ENCODE measurements around the gene IFNL4.
A peak's percentile ranks its signal among the peaks of the same experiment; 100 is the strongest.
"Not testable (repeated sequence)": the region's sequence is repeated elsewhere in the genome, so short reads cannot be mapped to it uniquely, and the experiment has no call there.

IFNL4 gene

DNA sequence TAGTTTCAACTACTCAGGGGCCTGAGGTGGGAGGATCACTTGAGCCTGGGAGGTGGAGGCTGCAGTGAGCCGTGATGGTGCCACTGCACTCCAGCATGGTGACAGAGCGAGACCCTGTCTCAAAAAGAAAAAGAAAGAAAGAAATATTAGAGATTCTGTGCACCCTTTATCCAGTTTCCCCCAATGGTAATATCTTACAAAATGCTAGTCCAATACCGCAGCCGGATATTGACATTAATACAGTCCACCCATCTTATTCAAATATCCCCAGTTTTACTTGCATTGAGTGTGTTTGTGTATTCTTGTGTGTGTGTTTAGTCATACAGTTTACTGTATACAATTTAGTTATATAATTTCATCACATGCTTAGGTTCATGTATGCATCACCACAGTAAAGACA is 8.6 kb upstream of the IFNL4 start:
- DNase-seq (ENCODE audit: low read depth in 1 of 2, low spot score in 1 of 2): no peak

DNA sequence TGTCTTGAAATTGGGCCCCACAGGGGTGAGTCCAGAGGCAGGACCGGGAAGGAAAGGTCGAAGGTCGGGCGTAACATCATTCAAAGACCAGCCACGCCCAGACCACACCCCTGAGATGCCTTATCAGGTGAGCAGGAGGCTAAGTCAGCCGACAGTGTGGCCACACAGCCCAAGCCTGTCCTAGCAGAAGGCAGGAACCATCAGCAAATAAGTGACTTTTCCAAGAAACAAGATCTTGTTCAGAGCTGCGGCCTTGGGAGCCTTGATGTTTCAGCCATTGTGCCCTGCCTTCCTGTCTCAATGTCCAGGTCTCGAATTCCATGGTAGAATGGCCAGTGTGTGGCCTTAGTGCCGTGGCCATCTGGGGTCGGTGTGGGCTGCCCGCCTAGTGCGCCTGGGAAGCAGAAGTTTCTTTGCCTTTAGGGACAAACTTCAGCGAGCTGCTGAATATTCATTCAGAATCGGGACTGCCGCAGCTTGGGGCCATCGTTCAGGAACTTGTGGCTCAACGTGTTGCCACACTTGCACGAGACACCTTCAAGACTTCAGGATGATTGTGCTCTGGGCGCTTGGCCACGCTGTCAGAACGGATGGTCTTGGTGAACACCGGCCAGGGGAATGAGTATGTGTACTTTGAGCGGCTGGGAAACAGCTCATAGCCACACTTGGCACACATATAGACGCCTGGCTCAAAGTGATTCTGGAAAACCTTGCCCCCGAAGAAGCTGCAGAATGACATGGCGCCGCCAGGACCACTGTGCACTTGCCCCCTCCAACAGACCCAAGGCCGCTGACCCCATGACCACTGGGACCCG is 6.1 kb upstream of the IFNL4 start:
- DNase-seq (ENCODE audit: low read depth in 1 of 2, low spot score in 1 of 2): no peak

DNA sequence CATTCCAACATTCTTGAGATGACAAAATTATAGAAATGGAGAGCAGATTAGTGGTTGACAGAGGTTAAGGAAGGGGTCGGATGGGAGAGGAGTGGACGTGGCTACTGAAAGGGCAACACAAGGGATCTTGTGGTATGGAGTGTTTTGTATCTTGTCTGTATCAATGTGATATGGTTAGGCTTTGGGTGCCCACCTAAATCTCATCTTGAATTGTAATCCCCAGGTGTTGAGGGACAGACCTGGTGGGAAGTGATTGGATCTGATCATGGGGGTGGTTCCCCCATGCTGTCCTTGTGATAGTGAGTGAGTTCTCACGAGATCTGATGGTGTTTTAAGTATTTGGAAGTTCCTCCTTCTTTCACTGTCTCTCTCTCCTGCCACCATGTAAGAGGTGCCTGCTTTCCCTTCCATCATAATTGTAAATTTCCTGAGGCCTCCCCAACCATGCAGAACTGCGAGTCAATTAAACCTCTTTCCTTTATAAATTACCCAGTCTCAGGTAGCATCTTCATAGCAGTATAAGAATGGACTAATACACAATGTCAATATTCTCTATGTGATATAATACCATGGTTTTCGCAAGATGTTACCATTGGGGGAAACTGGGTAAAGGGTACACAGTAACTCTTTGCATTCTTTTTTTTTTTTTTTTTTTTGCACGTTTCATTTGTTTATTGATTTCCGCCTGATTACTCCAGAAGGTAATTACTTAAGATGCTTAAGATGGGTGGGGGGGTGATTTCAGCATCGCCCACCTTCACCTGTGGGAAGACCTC is 4.9 kb upstream of the IFNL4 start:
- no peak for DNase-seq (ENCODE audit: low read depth in 1 of 2, low spot score in 1 of 2)

DNA sequence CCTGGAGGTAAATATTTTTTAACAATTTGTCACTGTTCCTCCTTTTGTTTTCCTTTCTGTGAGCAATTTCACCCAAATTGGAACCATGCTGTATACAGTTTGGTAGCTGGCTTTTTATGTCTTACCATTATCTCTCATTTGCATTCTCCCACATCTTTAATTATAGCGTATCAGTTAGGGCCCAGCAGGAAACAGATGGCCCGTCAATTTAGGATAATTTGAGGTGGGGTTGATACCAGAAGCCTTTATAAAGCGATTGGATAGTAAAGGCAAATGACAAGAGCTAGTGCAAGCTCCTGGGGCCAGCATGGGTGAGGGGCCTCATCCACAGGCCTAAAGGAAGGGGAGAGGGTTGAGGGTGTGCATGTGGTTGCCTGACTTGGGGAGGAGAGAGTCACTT is 3.8 kb upstream of the IFNL4 start:
- DNase-seq (ENCODE audit: low read depth in 1 of 2, low spot score in 1 of 2): no peak

DNA sequence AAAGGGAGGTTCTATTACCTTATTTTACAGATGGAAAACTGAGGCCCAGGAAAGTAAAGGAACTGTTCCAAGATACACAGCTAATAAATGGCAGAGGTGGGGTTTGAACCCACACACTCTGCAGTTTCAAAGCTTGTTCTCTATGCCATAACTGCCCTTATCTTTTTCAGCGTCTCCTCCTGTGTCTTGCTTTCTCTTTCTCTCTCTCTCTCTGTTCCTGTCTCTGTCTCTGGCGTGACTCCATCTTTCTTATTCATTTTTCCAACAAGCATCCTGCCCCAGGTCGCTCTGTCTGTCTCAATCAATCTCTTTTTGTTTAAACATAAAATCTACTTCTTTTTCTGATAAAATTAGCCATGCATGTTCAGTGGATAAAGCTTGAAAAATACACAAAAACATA is 3.2 kb upstream of the IFNL4 start:
- no peak for DNase-seq (ENCODE audit: low read depth in 1 of 2, low spot score in 1 of 2)

DNA sequence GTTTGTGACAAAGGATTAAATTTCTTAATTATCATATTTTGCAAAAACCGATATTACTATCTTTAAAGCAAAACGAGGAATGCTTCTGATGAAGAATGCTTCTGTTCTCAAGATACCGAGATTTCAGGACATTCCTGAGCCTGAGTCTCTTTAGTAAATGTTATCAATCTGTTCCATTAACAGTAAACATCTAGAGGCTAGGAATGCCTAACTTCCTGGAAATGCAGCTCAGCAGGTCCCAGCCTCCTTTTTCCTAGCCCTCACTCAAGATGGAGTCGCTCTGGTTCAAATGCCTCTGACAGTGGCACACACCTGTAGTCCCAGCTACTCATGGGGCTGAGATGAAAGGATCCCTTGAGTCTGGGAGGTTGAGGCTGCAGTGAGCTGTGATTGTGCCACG is 2.4 kb upstream of the IFNL4 start:
- DNase-seq (ENCODE audit: low read depth in 1 of 2, low spot score in 1 of 2): no peak

DNA sequence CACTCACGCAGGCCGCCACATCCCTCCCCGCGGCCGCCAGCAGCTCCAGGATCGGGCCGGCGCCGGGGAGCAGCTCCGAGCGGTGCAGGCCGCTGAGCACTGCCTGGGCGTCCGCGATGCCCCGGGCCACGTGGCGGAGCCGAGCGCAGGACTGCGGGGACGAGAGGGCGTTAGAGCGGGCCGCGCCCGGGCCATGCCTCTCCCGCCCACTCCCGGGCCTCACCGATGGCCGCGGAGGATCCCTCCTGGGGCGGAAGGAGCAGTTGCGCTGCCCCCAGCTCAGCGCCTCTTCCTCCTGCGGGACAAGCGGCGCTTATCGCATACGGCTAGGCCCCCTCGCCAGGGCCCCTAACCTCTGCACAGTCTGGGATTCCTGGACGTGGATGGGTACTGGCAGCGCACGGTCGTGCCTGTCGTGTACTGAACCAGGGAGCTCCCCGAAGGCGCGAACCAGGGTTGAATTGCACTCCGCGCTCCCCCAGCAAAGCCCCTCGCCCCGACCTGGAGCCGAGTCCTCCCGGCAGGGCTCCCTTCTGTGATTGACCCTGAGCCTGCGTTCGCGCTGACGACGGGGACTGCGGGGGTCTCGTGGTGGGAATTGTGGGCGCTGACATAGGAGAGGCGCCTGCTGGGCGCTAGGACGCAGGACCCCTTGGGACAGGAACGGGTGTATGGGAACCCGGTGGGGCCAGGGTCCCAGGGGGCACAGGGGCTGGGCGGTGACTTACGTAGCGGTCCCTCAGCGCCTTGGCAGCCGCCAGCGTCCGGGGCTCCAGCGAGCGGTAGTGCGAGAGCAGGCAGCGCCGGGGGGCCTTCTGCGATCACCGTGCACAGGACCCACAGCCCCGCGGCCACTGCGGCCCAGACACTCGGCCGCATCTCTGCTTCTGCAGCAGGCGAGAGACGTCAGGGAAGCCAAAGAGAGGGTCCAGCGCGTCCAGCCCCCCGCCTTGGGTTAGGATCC is 673 bp downstream of the IFNL4 start:
- DNase-seq (ENCODE audit: low read depth in 1 of 2, low spot score in 1 of 2): no peak

DNA sequence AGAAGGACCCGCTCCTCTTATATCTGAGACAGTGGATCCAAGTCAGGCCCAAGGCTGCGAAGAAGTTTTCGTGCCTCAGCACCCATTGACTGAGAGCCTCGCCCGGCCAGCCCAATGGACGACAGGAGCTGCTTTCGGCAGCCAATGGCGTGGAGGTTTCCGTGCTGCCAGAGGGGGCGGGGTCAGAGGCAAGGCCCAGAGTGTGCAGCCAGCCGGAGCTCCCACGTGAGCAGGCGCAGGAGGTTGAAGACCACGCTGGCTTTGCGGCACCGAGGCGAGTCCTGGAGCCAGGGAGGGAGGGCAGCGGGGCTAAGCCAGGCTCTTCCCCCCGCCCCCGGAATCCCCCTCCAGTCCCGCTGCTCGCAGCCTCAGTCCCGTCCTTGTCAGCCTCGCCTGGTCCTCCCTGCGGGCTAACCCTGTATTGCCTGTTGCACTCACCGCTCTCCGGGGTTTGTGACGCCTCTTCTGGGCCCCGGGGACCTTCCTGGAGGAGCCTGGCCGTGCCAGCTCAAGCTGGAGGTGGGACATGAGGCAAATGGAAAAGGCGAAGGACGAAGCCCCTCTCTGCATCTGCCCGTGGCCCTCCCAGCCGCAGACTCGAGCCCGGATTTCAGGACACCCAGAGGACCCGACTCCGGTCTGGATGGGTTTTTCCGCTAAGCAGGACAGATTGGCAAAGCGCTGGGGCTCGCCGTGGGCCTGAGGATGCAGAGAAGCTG is 1.5 kb downstream of the IFNL4 start:
- no peak for DNase-seq (ENCODE audit: low read depth in 1 of 2, low spot score in 1 of 2)

DNA sequence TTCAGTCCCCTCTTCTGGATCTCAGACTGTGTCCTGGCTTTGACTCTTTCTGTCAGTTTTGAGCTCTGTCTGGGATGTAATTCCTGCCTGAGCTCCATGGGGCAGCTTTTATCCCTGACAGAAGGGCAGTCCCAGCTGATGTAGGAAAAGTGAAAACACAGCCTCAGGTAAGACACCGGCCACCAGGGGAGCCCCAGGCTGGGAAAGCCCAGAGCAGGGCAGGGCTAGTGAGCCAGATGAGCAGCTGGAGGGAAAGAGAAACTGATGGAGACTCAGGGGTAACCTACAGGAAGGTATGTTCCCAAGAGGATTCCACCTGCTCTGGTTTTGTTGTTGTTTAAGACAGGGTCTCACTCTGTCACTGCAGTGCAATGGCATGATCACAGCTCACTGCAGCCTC is 3.5 kb downstream of the IFNL4 start:
- DNase-seq (ENCODE audit: low read depth in 1 of 2, low spot score in 1 of 2): not testable (repeated sequence)

DNA sequence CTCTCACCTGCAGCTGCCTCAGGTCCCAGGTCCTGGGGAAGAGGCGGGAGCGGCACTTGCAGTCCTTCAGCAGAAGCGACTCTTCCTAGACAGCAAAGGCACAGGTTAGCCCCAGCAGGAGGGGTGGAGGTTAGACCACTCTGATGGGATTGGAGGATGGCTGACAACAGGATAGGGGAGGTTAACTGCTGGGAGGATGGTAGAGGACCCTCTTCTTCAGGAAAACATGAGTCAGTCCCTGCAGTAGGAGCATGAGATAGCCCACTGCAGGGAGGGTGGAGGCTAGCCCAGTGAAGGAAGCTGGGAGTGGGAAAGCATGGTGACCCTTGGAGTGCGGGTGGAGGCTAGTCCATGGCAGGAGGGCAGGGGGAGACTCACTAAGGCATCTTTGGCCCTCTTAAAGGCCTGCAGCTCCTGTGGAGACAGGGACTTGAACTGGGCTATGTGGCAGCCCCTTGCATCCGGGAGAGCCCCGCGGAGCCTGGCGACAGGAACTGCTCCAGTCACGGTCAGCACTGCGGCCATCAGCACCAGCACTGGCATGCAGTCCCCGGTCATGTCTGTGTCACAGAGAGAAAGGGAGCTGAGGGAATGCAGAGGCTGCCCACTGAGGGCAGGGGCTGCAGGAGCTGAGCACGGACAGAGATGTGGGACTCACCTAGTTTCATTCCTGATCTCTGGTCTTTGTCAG is 4.1 kb downstream of the IFNL4 start, which contains the start of gene IFNL3:
TSS of gene IFNL3 (minus strand) at position 597 of the 691 bp plus-strand sequence. CDS start at position 558, 39 bp downstream.
- DNase-seq (ENCODE audit: low read depth in 1 of 2, low spot score in 1 of 2): not testable (repeated sequence)

DNA sequence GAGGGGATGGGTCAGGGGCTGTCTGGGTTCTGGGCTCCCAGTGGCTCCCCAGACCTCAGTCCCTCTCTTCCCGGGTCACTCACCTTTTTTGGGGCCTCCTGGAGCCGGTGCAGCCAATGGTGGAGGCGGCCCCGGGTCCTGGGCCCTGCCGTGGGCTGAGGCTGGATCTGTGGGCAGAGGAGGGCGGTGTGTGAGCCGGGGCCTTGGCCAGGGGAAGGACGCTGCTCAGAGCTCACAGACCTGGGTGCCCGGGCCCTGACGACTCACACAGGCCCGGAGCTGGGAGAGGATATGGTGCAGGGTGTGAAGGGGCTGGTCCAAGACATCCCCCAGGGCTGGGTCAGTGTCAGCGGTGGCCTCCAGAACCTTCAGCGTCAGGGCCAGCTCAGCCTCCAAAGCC is 4.9 kb downstream of the IFNL4 start:
- DNase-seq (ENCODE audit: low read depth in 1 of 2, low spot score in 1 of 2): not testable (repeated sequence)

DNA sequence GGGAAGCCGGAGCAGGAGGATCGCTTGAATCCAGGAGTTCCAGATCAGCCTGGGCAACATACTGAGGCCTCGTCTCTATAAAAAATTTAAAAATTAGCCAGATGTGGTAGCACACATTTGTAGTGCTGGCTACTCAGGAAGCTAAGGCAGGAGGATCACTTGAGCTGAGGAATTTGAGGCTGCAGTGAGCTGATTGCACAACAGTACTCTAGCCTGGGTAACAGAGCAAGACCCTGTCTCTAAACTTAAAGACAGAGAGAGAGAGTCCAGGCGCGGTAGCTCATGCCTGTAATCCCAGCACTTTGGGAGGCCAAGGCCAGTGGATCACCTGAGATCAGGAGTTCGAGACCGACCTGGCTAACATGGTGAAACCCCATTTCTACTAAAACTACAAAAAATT is 8.2 kb downstream of the IFNL4 start:
- no peak for DNase-seq (ENCODE audit: low read depth in 1 of 2, low spot score in 1 of 2)

DNA sequence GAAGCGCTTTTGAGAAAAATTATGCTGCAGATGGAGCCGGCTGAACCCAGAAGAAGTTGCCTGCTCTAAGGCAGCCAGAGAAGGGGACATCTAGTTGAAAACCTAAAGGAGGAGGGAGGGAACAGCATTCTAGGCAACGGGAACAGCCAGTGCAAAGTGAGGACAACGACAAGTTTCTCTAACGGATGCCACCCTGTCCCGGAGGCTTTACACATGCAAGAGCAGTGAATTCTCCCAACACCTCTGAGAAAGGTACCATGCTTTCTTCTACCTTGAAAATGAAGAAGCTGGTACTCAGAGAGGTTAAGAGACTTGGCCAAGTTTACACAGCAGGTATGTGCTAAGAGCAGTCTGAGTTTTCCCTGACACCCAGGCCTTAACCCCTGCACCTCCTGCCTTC is 9.7 kb downstream of the IFNL4 start:
- no peak for DNase-seq (ENCODE audit: low read depth in 1 of 2, low spot score in 1 of 2)

DNA sequence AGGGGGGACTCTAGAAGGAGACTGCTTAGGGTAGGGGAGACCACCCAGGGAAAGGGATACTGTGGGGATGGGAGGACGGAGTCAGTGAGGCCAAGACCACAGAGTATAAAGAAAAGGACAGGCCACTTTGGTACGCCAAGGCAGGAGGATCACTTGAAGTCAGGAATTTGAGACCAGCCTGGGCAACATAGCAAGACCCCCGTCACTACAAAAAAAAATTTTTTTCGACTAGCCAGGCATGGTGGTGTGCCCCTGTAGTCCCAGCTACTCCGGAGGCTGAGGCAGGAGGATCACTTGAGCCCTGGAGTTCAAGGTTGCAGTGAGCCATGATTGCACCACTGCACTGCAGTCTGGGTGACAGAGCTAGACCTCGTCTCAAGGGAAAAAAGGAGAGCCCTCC is 10.4 kb downstream of the IFNL4 start:
- DNase-seq (ENCODE audit: low read depth in 1 of 2, low spot score in 1 of 2): no peak

DNA sequence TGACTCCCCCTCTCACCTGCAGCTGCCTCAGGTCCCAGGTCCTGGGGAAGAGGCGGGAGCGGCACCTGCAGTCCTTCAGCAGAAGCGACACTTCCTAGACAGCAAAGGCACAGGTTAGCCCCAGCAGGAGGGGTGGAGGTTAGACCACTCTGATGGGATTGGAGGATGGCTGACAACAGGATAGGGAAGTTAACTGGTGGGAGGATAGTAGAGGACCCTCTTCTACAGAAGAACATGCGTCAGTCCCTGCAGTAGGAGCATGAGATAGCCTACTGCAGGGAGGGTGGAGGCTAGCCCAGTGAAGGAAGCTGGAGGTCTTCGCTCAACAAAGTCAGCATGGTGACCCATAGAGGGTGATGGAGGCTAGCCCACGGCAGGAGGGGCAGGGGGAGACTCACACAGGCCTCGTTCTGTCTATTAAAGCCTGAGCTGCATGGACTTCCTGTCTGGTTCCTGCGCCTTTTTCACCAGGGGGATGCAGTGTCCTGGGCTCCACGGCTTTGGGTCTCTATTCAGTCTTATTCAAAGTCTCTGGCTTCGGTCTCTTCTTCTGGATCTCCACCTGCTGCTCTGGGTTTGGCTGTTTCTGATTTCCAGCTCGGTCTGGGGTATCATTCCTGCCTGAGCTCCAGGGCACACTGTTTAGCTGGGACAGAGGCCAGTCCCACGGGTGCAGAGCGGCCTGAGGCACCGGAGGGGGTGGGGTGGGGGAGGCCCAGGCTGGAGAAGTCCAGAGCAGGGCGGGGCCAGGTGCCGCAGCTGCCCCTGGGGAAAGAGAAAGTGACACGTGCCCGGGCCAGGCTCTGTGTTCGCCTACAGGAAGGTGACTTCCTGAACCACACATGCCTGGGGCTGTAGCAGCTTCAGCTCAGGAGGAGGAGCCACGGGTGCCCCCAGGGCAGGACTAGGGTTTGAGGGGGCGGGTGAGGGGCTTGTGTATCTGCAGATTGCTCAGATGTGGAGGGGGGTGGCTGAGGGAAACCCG is 11.2 kb downstream of the IFNL4 start:
- peak in 1 of 2 donors; percentile 18 for DNase-seq (ENCODE audit: low read depth in 1 of 2, low spot score in 1 of 2)

DNA sequence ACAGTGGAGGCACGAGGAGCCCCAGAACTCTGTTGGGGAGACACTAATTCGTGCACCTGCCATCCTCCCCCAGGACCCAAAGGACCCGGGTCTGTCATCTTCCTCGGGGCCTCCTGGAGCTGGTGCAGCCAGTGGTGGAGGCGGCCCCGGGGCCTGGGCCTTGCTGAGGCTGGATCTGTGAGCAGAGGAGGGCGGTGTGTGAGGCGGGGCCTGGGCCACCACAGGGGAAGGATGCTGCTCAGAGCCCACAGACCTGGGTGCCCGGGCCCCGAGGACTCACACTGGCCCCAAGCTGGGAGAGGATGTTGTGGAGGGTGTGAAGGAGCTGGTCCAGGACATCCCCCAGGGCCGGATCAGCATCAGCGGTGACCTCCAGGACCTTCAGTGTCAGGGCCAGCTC is 12.1 kb downstream of the IFNL4 start:
- no peak for DNase-seq (ENCODE audit: low read depth in 1 of 2, low spot score in 1 of 2)

DNA sequence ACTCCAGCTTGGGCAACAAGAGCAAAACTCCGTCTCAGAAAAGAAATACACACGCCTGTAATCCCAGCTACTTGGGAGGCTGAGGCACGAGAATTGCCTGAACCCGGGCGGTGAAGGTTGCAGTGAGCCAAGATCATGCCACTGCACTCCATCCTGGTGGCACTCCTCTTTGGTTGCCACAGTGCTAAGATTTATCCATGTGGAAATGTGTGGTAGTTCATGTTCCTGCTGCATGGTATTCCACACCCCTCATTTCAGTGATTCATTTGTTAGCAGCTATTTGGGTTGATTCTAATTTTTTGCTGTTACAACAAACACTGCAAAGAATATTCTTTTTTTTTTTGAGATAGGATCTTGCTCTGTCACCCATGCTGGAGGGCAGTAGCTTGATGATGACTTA is 15.9 kb downstream of the IFNL4 start:
- DNase-seq (ENCODE audit: low read depth in 1 of 2, low spot score in 1 of 2): no peak

DNA sequence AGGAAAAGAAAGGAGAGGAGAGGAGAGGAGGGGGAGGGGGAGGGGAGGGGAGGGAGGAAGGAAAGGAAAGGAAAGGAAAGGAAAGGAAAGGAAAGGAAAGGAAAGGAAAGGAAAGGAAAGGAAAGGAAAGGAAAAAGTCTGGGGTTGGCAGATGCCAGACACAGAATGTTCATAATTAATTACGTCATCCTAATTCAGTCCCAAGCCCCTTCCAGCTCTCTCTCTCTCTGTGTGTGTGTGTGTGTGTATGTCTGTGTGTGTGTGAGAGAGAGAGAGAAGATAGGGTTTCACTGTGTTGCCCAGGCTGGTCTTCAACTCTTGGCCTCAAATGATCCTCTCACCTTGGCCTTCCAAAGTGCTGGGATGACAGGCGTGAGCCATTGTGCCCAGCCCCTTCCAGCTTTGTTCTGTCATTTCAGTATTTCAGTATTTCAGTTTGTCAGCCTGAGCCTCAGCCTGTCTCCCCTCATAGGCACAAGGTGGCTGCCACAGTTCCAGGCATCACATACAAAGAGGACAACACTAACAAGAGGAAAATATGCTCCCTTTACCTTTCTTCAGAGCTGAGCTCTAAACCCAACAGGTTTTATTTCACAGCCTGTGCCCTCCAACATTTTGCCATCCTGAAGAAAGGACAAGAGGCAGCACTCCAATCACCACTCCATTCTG is 18.4 kb downstream of the IFNL4 start:
- DNase-seq (ENCODE audit: low read depth in 1 of 2, low spot score in 1 of 2): no peak
